Articular chondrocyte of knee joint (primary cell): Measurements from ENCODE around the gene FIGN. TPM values are rescaled to one million over a fixed set of nuclear protein-coding genes. Genes with fewer than 3 reads are reported as not detected.

Experiments used
- total RNA-seq: library from RNA; depleted of rRNA; stranded (reverse); fragments of >200 nt; gene quantifications from 2 replicates; pipeline ENCODE4 v1.2.3, GENCODE V29; 2012

FIGN gene, protein sequence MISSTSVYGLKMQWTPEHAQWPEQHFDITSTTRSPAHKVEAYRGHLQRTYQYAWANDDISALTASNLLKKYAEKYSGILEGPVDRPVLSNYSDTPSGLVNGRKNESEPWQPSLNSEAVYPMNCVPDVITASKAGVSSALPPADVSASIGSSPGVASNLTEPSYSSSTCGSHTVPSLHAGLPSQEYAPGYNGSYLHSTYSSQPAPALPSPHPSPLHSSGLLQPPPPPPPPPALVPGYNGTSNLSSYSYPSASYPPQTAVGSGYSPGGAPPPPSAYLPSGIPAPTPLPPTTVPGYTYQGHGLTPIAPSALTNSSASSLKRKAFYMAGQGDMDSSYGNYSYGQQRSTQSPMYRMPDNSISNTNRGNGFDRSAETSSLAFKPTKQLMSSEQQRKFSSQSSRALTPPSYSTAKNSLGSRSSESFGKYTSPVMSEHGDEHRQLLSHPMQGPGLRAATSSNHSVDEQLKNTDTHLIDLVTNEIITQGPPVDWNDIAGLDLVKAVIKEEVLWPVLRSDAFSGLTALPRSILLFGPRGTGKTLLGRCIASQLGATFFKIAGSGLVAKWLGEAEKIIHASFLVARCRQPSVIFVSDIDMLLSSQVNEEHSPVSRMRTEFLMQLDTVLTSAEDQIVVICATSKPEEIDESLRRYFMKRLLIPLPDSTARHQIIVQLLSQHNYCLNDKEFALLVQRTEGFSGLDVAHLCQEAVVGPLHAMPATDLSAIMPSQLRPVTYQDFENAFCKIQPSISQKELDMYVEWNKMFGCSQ
- 1.5 and 2.2 TPM in 2 replicates for total RNA-seq

DNA sequence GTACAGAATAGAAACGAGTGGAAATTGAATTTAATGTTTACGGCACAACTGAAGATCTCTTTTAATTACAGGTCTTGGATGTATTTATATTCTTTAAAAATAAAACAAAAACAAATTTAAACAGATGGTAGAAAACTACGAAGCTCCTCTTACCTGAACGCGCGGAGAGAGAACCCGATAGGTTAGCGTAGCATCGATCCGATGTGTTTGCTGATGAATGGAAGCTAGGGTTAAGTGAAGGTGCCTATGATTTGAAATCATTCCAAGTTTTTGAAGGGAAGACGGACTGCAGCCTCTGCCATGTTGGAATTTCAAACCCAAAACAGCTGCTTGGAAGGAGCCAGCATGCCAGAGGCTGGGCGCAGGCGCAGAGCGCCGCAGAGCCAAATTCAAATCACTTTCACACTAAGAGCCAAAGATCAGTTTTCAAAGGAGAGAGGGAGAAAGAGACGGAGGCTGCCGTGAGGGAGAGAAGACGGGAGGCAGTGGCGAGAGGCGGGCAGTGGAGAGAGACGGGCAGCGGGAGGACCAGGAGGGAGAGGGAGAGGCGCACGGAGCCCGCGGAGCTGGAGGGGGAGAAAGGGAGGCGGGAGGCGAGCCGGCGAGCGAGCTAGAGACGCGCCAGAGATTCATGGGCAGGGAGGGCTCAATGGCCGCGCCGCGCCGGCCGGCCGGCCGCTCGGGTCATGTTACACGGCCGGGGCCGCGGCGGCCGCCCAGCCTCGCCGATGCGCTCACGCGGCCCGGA is at the start of gene FIGN:
FIGN (minus strand) TSS at position 324 of the 748 bp plus-strand sequence. CDS start 1,081 bp downstream, outside the sequence.

